Measurements from ENCODE around the gene CYYR1. TPM values are rescaled to one million over a fixed set of nuclear protein-coding genes. Genes with fewer than 3 reads are reported as not detected.

The CYYR1 gene
- total and polyA plus RNA-seq, 4 donors = 1.9 to 3.4 (median 2.2) TPM

GRCh38 chr21:26559099-26559498, 14.0 kb downstream of the CYYR1 start:
- H3K9me3 ChIP-seq (ENCODE audit: control insufficient read depth in 4 of 4, low read length in 3 of 4) = no peaks in the 10 kb centered on the region
- 89% methylated on average over 5 of the region's 5 CpGs for WGBS
- H3K27ac ChIP-seq (ENCODE audit: low read depth in 1 of 2, low read length in 2 of 2) = no peak overlapping the region
- H3K4me3 ChIP-seq (ENCODE audit: low read depth in 1 of 3, low read length in 3 of 3) = no peak overlapping the region
- H3K27me3 ChIP-seq (ENCODE audit: control insufficient read depth in 4 of 4, insufficient read depth in 4 of 4, low read length in 3 of 4) = no peaks in the 10 kb centered on the region
- DNase-seq (ENCODE audit: low spot score) = no peak
- no peaks in the 10 kb centered on the region for H3K4me1 ChIP-seq (ENCODE audit: control insufficient read depth in 4 of 4, insufficient read depth in 4 of 4, low read length in 3 of 4)
- no peaks in the 10 kb centered on the region for H3K36me3 ChIP-seq (ENCODE audit: control insufficient read depth in 4 of 4, insufficient read depth in 3 of 4, low read depth in 1 of 4, low read length in 3 of 4)
- TF ChIP-seq TAF1 (conservative IDR thresholded peaks at IDR 0.05) (no peak), SP1 (IDR thresholded peaks at IDR 0.05) (no peak), HNF4G (IDR thresholded peaks at IDR 0.05) (no peak), HNF4A (conservative IDR thresholded peaks at IDR 0.05) (no peak), NR2F2 (IDR thresholded peaks at IDR 0.05) (no peak), FOXA1 (IDR thresholded peaks at IDR 0.05) (no peak), ZBTB33 (IDR thresholded peaks at IDR 0.05) (no peak), EGR1 (IDR thresholded peaks at IDR 0.05; ENCODE audit: low read depth in 2 of 2) (no peak), FOXA2 (IDR thresholded peaks at IDR 0.05) (no peak), JUND (IDR thresholded peaks at IDR 0.05) (no peak), ATF3 (IDR thresholded peaks at IDR 0.05) (no peak), RXRA (IDR thresholded peaks at IDR 0.05) (no peak), MAX (IDR thresholded peaks at IDR 0.05) (no peak), CTCF (IDR thresholded peaks at IDR 0.05; ENCODE audit: low read depth, low read length, missing input control) (no peak), YY1 (IDR thresholded peaks at IDR 0.05) (no peak), RAD21 (IDR thresholded peaks at IDR 0.05) (no peak), REST (IDR thresholded peaks at IDR 0.05) (no peak), GABPA (IDR thresholded peaks at IDR 0.05 in 1 of 2, conservative IDR thresholded peaks at IDR 0.05 in 1 of 2) (no peak)
- no peak overlapping the region for H3K9ac ChIP-seq (ENCODE audit: low read depth in 1 of 2, low read length in 2 of 2)

Data from liver (tissue), 9 donors.